HT-29 (cell line): ENCODE measurements around the gene RNF146. TPM values are rescaled to one million over a fixed set of nuclear protein-coding genes. Genes with fewer than 3 reads are reported as not detected.

Experiments used
- small RNA-seq: library from RNA; depleted of rRNA; stranded (forward); fragments of <200 nt; gene quantifications from one replicate; pipeline ENCODE3, GENCODE V24; 2014
- total RNA-seq: library from RNA; depleted of rRNA; stranded (reverse); fragments of >200 nt; shearing (Covaris generic); gene quantifications from 2 replicates; pipeline ENCODE4 v1.2.3, GENCODE V29; 2014; rRNA removed

Gene RNF146
- total RNA-seq, 1 experiment from 2014 or later: 6.3 TPM

Small RNA genes lying within 50 kb of the gene (small RNA-seq; reads per million reads assigned to genes)
- gene RNA5SP217: 3.3 reads per million, percentile 77 among the genes with 10 or more reads in this experiment

Other genes with a start within 250 kb of the RNF146 start
- gene RSPO3, start 148.2 kb upstream of the RNF146 start, total RNA-seq: not detected in 2 replicates
- 20.6 and 24.4 TPM in 2 replicates for gene ECHDC1, start 76.7 kb downstream of the RNF146 start, total RNA-seq
- not detected in 2 replicates for gene KIAA0408, start 192.5 kb downstream of the RNF146 start, total RNA-seq